NCI-H2196 (cell line): ENCODE results near the gene F2RL1.
"Not testable (repeated sequence)": the region's sequence is repeated elsewhere in the genome, so short reads cannot be mapped to it uniquely, and the experiment has no call there.

Experiments used
- DNase-seq: peaks from one replicate; lab custom pipeline; 2025; ENCODE audit not compliant: unreplicated experiment; lab: John Stamatoyannopoulos, UW

Gene F2RL1

DNA sequence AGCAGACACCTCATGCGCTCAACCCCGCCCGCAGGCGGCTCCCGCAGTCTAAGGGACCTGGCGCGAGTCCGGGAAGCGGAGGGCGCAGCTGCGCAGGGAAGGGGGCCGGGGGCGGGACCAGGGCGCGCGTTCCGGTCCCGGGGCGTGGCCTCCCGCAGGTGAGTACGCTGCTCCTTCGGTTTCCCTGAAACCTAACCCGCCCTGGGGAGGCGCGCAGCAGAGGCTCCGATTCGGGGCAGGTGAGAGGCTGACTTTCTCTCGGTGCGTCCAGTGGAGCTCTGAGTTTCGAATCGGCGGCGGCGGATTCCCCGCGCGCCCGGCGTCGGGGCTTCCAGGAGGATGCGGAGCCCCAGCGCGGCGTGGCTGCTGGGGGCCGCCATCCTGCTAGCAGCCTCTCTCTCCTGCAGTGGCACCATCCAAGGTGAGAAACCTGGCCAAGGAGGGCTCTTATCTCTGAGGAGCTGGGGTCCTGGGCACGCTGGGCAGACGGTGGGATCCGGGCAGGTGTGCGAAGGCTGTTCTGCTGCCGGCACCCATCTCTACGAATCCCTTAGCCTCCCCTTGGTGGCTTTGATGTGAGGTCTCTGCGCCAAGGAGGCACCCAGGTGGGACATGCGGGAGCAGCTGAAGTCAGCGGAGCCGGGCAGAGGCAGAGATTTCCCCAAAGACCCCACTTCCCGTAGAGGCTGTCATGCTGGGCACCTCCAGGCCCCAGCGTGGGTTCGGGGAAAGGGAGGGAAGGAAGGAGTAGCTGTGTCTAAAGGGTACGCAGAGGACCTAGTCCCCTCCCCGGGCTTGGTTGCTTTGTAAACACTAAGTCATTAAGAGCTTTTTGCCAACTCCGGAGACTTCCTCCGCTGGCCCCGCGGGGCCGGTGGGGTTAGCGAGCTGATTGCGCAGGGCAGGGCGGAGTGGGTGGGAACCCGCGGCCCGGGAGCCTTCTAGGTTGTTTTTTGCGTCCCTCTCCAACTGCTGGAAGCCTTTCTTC lies at the start of gene F2RL1:
F2RL1 (plus strand) TSS at position 187 of the 988 bp plus-strand sequence; CDS start at position 340, 153 bp downstream.
- DNase-seq, result peak; percentile 35

GRCh38 chr5:76771041-76771440 lies 47.8 kb upstream of the F2RL1 start:
- not testable (repeated sequence) for DNase-seq

DNA sequence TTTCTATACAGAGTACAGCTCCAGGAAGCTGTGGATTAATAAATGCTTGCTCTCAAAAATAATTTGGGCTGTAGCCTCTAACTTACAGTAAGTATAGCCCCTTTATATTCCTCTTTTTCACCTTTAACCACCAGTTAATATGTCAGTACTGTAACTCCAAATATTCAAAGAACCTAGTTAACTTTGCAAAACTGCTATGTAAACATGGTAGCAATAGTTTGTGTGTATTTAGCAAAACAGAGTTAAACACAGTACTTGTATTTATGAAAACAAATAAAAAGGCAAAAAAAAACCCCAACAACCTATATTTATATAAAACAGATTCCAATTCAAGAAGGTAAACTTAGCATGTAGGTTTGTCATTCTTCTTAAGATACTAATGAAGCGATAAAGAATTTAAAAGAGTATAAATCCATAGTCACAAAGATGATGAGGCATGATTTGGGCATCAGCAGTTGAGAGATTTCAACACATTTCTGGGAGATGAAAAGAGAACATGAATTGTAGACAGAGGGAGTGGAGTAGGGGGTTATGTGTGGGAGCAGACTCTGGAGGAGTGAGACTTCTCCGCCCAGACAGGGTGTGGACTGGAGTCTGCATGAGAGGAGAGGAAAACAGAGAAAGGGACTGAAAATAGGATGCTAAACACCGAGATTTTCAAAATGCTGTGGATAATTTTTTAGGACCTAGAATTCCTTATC lies 47.0 kb upstream of the F2RL1 start:
- no peak for DNase-seq

DNA sequence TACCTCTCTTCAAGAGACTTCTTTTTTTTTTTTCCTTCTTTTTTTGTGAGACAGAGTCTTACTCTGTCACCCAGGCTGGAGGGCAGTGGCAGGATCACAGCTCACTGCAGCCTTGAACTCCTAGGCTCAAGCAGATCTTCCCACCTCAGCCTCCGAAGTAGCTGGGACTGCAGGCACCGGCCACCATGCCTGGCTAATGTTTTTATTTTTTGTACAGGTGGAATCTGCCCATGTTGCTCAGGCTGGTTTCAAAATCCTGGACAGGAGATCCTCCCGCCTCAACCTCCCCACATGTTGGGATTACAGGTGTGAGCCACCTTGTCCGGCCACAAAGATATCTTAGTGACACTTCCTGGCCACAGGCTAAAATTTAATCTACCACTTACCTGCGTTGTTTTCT lies 42.9 kb upstream of the F2RL1 start:
- DNase-seq, result no peak

DNA sequence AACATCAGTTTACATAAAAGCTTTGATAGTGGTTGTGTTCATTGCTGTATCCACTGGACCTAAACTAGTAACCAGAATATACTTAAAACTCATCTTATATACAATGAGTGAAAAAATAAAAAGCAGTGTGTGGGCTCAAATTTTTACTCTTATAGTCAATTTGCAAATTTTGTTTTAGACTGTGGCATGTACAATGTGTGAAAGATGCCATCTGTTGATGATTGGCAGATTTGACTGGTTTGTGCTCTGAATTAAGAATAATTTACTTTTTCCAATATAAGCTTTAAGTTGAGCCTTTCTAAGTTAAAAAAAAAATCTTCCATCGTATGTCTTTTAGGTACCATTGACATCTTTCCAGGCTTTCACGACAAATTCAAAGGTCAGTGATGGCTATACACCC lies 42.4 kb upstream of the F2RL1 start:
- no peak for DNase-seq

DNA sequence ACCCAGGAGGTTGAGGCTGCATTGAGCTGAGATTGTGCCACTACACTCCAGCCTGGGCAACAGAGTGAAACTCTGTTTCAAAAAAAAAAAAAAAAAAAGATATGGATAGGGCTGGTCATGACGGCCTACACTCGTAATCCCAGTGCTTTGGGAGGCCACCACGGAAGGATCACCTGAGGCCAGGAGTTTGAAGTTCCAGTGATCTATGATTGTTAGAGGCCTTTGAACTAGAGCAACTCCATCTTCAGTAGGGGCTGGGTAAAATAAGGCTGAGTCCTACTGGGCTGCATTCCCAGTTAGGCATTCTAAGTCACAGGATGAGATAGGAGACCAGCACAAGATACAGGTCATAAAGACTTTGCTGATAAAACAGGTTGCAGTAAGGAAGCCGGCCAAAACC lies 38.2 kb upstream of the F2RL1 start:
- DNase-seq, result not testable (repeated sequence)

DNA sequence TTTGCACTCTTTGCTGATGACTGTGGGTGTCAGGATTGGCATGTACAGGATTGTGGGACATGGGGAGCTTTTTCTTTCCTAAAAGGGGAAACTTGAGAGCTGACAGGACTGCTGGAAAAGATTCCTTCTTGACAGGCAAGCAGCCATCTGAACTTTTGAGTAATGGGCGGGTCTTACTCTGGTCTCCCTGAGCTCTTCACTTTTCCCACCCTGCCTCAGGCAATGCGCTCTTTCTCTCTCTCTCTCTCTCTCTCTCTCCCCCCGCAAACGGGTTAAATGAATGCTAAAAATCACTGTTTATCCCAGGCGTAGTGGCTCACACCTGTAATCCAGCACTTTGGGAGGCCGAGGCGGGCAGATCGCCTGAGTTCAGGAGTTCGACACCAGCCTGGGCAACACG lies 37.1 kb upstream of the F2RL1 start:
- DNase-seq, result no peak

GRCh38 chr5:76782444-76782843 lies 36.4 kb upstream of the F2RL1 start:
- no peak for DNase-seq

- DNase-seq, result no peak
Measured at GRCh38 chr5:76787237-76787636, 31.6 kb upstream of the F2RL1 start.

DNA sequence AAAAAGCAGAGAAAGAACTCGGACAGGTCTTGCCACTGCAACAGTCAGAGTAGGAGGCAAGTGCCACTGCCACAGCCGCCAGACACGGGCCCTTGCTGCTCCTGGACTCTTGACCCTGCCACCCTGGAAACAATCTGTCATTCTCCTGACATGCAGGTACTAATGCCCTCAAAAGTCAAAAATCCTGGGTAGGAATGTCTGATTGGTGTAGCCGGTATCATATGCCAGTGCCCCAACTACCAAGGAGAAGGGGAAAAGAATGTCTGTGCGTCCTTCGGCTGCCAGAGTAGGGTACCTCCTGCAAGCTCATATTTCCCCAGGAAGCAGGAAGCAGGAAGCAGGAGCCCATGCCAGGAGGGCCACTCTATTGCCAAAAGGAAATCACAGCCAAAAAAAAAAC lies 30.5 kb upstream of the F2RL1 start:
- no peak for DNase-seq

- not testable (repeated sequence) for DNase-seq
Measured at GRCh38 chr5:76789275-76789674, 29.6 kb upstream of the F2RL1 start.

- no peak for DNase-seq
Measured at GRCh38 chr5:76789991-76790581, 28.7 kb upstream of the F2RL1 start.

DNA sequence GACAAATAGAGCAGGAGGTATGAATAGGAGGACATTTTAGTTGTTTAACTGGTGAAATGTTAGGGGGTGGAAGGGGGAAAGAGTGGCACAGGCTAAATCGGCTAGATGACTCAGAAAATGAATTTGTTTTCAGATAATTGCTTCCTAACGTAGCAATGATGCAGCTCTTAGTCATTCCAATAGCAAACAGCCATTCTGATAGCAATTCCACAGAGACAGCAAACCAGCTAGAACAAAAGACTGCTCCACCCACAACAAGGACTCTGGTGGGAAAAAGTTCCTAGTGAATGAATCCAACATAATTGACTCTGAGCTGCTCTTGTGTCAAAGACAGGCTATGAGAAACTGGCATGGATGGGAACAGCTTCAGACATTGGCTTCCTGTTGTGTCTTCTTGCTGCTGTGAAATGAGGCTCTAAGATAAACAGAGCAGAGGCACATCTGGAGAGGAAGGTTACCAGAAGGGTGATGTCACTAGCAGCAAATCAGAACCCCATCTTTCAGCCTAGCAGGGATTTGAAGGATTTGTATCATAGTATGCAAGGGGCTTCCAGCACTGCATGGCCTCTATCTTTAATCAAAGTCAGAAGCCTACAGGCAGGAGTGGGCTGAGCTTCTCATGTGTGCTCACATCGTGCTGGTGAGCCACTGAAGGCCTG lies 28.1 kb upstream of the F2RL1 start:
- DNase-seq, result no peak

- no peak for DNase-seq
Measured at GRCh38 chr5:76791461-76791860, 27.4 kb upstream of the F2RL1 start.

GRCh38 chr5:76794871-76795270 lies 24.0 kb upstream of the F2RL1 start:
- no peak for DNase-seq

GRCh38 chr5:76799588-76799987 lies 19.2 kb upstream of the F2RL1 start:
- no peak for DNase-seq

DNA sequence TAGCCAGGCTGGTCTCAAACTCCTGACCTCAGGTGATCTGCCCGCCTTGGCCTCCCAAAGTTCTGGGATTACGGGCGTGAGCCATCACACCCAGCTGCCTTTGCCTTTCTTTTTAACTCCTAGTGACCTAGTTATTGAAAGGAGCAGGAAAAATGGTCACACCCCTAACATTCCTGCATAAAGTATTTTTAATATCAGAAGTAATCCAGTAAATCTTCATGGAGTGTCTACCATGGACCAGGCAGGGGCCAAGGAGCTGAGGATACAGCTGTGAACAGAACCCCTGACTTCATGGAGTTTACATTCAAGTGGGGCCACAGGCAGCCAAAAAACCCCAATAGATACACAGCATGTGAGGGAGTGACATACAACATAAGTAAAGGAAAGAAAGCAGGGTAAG lies 18.3 kb upstream of the F2RL1 start:
- DNase-seq, result no peak

DNA sequence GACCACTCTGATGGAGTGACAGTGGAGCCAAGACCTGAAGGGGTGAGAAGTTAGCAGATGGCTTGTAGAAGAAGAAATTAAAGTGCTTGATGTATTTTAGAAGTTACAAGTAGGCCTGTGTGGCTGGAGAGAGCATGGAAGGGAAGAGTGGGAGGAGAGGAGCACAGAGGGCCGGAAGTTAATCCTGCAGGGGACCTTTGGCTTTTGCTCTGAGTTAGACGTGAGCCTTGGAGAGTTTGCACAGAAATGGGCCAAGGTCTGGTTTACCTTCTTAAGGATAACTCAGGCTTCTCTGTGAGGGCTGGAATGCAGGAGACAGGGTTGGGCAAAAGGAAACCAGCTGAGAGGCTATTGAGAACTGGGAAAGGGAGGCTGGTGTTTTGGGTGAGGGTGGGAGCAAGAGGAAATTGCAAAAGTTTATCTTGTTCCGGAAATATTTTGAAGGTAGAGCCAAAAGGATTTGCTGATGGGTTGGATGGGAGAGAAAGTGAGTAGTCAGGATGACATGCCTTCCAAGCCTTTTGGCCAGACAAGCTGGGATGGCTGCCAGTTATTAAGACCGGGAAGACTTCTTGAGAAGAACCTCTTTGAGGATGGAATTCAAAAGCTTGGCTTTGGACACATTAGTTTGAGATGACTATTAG lies 17.5 kb upstream of the F2RL1 start:
- DNase-seq, result no peak

- no peak for DNase-seq
Measured at GRCh38 chr5:76801803-76802195, 17.0 kb upstream of the F2RL1 start.

DNA sequence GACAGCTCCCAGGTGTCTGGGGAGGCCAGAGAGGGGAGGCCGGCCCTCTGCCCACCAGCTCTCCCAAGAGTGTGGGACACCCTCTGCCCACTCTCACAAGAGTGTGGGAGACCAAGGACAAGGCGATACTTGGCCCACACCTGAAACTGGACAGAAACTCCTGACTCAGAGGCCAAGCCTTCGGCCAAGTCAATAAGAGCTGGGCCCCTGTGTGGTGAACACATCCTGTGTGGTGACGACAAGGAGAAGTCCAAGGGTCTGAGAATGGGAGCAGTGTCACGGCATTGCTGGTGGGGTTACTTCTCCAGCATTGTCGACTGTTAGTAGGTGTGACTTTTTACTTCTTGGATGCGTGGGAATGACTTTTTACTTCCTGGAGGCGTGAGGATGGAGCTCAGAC lies 14.6 kb upstream of the F2RL1 start:
- DNase-seq, result no peak
